ENCODE data around the gene GPR39. TPM values are rescaled to one million over a fixed set of nuclear protein-coding genes. Genes with fewer than 3 reads are reported as not detected.

Gene GPR39
- total RNA-seq, 1 experiment from 2014 or later: 0.50 TPM

DNA sequence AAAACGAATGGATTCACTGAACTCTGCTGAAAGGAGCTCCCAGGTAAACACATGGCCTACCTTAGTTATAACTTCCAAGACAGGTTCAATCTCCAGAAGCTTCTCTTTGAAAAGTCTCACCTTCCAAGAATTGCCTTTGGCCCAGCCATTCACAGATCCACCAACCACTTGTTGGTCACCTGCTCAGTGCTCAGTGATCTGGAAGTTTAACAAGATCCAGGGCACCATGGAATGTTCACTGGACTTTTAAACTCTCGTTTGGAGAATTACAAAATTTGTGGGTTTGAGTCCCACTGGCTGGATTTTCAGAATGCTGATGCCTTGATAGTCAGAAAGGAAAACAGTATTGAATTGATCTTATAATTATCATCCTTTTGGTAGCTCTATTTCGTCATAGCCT lies 9.4 kb downstream of the GPR39 start:
- H3K4me3 Mint-ChIP-seq: no peak overlapping the region
- WGBS (ENCODE audit: extremely low coverage, insufficient read length, low lambda C conversion rate): no CpG with 5 or more reads among the region's 3 CpGs

More for the DNA sequence above, 9.4 kb downstream of the GPR39 start:
- no peak overlapping the region for H3K27ac ChIP-seq (ENCODE audit: insufficient read length, low read depth, low read length)
- H4K5ac ChIP-seq (ENCODE audit: insufficient read length, low read depth, low read length): no peak overlapping the region
- no peak overlapping the region for H3K4me2 ChIP-seq (ENCODE audit: insufficient read depth, insufficient read length, low read length)
- H3K4me1 ChIP-seq (ENCODE audit: insufficient read depth, low read length): no peaks in the 10 kb centered on the region
- TF ChIP-seq, protein P1, sequence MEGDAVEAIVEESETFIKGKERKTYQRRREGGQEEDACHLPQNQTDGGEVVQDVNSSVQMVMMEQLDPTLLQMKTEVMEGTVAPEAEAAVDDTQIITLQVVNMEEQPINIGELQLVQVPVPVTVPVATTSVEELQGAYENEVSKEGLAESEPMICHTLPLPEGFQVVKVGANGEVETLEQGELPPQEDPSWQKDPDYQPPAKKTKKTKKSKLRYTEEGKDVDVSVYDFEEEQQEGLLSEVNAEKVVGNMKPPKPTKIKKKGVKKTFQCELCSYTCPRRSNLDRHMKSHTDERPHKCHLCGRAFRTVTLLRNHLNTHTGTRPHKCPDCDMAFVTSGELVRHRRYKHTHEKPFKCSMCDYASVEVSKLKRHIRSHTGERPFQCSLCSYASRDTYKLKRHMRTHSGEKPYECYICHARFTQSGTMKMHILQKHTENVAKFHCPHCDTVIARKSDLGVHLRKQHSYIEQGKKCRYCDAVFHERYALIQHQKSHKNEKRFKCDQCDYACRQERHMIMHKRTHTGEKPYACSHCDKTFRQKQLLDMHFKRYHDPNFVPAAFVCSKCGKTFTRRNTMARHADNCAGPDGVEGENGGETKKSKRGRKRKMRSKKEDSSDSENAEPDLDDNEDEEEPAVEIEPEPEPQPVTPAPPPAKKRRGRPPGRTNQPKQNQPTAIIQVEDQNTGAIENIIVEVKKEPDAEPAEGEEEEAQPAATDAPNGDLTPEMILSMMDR (conservative IDR thresholded peaks at IDR 0.05): no peak
- DNase-seq: no peak
- no peaks in the 10 kb centered on the region for H4K20me1 ChIP-seq (ENCODE audit: control insufficient read depth, insufficient read depth, insufficient read length)
- Mint-ChIP-seq H3K27ac (no peak overlapping the region), H3K36me3 (ENCODE audit: insufficient read depth in 1 of 3, low read depth in 3 of 3) (no peaks in the 10 kb centered on the region), H3K4me1 (no peaks in the 10 kb centered on the region), H3K27me3 (ENCODE audit: low read depth) (no peaks in the 10 kb centered on the region; the same call in 1 of the 2 replicates), H3K9me3 (no peaks in the 10 kb centered on the region; a peak in 1 of 5 replicates)
- no peaks in the 10 kb centered on the region for H3K9me3 ChIP-seq (ENCODE audit: control insufficient read depth, low read depth, low read length)
- H3K14ac ChIP-seq (ENCODE audit: insufficient read depth, low read length): no peak overlapping the region
- no peak overlapping the region for H2AFZ ChIP-seq (ENCODE audit: low read length)
- H2BK20ac ChIP-seq (ENCODE audit: low read depth, low read length, poor library complexity, severe bottlenecking): no peak overlapping the region
- H3K18ac ChIP-seq (ENCODE audit: insufficient read length, low read depth, low read length): no peak overlapping the region
- no peaks in the 10 kb centered on the region for H3K23me2 ChIP-seq (ENCODE audit: insufficient read length, low read depth, low read length, poor library complexity, severe bottlenecking)
- no peak overlapping the region for H4K8ac ChIP-seq (replicated peaks; ENCODE audit: insufficient read length, low read depth, low read length)
- H3T11ph ChIP-seq (ENCODE audit: low read length): no peak overlapping the region
- no peak overlapping the region for H2BK5ac ChIP-seq (ENCODE audit: insufficient read length, low read length)
- H3K23ac ChIP-seq (ENCODE audit: insufficient read length, low read depth, low read length): no peak overlapping the region
- H2AK5ac ChIP-seq (ENCODE audit: insufficient read length, low read length): no peak overlapping the region
- no peak overlapping the region for H2BK120ac ChIP-seq (ENCODE audit: low read depth, low read length, poor library complexity, severe bottlenecking)
- H3K79me1 ChIP-seq (ENCODE audit: insufficient read depth, low read depth, low read length, poor library complexity, severe bottlenecking): no peaks in the 10 kb centered on the region
- no peak overlapping the region for H3K56ac ChIP-seq (ENCODE audit: insufficient read length, low read depth, low read length)
- no peak overlapping the region for H4K91ac ChIP-seq (ENCODE audit: insufficient read length, low read depth, low read length)
- no peak overlapping the region for H2BK15ac ChIP-seq (ENCODE audit: low read depth, low read length)
- no peak overlapping the region for H2BK12ac ChIP-seq (ENCODE audit: insufficient read length, low read depth, low read length)
- no peaks in the 10 kb centered on the region for H3K27me3 ChIP-seq (ENCODE audit: insufficient read depth, low read length)
- H3K79me2 ChIP-seq (ENCODE audit: insufficient read depth, low read length): no peaks in the 10 kb centered on the region
- no peak overlapping the region for H3K9ac ChIP-seq (ENCODE audit: extremely low read depth, insufficient read length, low read length)
- no peak overlapping the region for H3K4ac ChIP-seq (ENCODE audit: low read depth, low read length)

Data from H9 (cell line).